ENCODE measurements around the gene NCOA1. TPM values are rescaled to one million over a fixed set of nuclear protein-coding genes. Genes with fewer than 3 reads are reported as not detected.
"Not testable (repeated sequence)": the region's sequence is repeated elsewhere in the genome, so short reads cannot be mapped to it uniquely, and the experiment has no call there.

NCOA1 gene
- total RNA-seq, 2 donors from 2014 or later, result 44.2 to 47.1 TPM

DNA sequence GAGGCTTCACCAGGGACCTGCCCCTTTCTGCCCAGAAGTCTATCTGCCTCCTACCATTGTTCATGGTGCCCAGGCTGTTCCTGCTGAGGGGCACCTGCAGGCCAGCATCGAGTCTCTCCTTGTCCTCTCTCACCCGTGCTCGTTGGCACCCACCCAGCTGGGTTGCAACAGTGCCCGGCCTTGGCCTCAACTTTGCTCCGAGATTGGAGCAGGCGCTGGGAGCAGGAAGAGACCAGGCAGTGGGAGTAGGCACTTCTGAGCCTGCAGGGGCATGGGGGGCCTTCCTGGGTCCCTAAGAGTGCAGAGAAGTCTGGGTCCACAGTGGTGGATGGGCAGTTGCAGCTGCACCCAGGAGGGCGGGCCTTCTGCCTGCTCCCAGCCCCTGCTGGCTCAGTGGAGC lies 75.6 kb downstream of the NCOA1 start:
- no peak overlapping the region for H3K27ac Mint-ChIP-seq
- H3K9me3 ChIP-seq (ENCODE audit: control insufficient read depth, low read length, poor library complexity, severe bottlenecking), result no peaks in the 10 kb centered on the region
- no peak for DNase-seq
- no peak for ATAC-seq
- no peaks in the 10 kb centered on the region for H3K27me3 Mint-ChIP-seq
- H3K36me3 Mint-ChIP-seq (ENCODE audit: low read depth), result peaks cover 2% of the 10 kb centered on the region
- no peak overlapping the region for H3K4me3 Mint-ChIP-seq
- H3K4me1 Mint-ChIP-seq, result peaks cover 32% of the 10 kb centered on the region

DNA sequence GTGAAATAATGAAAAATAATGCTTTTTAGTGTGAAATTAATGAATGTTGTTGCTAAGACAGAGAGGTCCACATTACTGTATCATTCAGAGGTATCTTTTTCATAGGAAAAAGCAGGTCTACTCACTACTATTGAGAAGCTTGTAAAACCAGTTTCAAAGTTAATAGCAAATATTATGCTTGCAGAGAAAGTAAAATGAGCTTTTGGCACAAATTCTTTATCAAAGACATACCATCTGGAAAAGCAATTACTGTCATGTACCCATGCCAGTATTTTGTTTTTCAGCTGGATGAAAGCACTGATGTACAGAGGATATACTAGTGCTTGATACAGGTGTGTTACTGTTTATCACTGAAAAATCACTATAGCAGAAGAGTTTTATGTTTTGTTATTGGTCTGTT lies 77.5 kb downstream of the NCOA1 start:
- H3K4me3 Mint-ChIP-seq, result no peak overlapping the region
- DNase-seq, result no peak

DNA sequence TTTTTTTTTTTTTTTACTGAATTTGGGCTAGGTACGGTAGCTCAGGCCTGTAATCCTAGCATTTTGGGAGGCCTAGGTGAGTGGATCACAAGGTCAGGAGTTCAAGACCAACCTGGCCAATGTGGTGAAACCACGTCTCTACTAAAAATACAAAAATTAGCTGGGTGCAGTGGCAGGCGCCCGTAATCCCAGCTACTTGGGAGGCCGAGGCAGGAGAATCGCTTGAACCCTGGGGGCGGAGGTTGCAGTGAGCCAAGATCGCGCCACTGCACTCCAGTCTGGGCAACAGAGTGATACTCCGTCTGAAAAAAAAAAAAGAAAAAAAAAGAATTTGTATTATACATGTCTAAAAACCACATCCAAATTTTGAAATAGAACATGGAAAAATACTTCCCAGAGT lies 78.5 kb downstream of the NCOA1 start:
- not testable (repeated sequence) for H3K9me3 ChIP-seq (ENCODE audit: control insufficient read depth, low read length, poor library complexity, severe bottlenecking); ATAC-seq; DNase-seq; H3K36me3 Mint-ChIP-seq (ENCODE audit: low read depth); H3K4me3 Mint-ChIP-seq; H3K27me3 Mint-ChIP-seq; H3K27ac Mint-ChIP-seq
- peaks cover 34% of the 10 kb centered on the region for H3K4me1 Mint-ChIP-seq

More for the DNA sequence above, 77.5 kb downstream of the NCOA1 start:
- no peaks in the 10 kb centered on the region for H3K9me3 ChIP-seq (ENCODE audit: control insufficient read depth, low read length, poor library complexity, severe bottlenecking)
- peaks cover 31% of the 10 kb centered on the region for H3K4me1 Mint-ChIP-seq
- no peak for ATAC-seq
- H3K36me3 Mint-ChIP-seq (ENCODE audit: low read depth), result peaks cover 2% of the 10 kb centered on the region
- H3K27me3 Mint-ChIP-seq, result no peaks in the 10 kb centered on the region
- peak overlapping the region; percentile 34 for H3K27ac Mint-ChIP-seq

GRCh38 chr2:24570225-24570624 lies 79.2 kb downstream of the NCOA1 start:
- H3K36me3 Mint-ChIP-seq (ENCODE audit: low read depth), result peaks cover 7% of the 10 kb centered on the region
- DNase-seq, result no peak
- no peaks in the 10 kb centered on the region for H3K27me3 Mint-ChIP-seq
- H3K4me3 Mint-ChIP-seq, result no peak overlapping the region
- ATAC-seq, result no peak
- H3K9me3 ChIP-seq (ENCODE audit: control insufficient read depth, low read length, poor library complexity, severe bottlenecking), result no peaks in the 10 kb centered on the region
- H3K27ac Mint-ChIP-seq, result no peak overlapping the region
- peaks cover 40% of the 10 kb centered on the region for H3K4me1 Mint-ChIP-seq

GRCh38 chr2:24571828-24572442 lies 80.9 kb downstream of the NCOA1 start:
- H3K27me3 Mint-ChIP-seq, result no peaks in the 10 kb centered on the region
- peaks cover 7% of the 10 kb centered on the region for H3K36me3 Mint-ChIP-seq (ENCODE audit: low read depth)
- H3K4me1 Mint-ChIP-seq, result peaks cover 49% of the 10 kb centered on the region
- H3K27ac Mint-ChIP-seq, result no peak overlapping the region
- H3K4me3 Mint-ChIP-seq, result no peak overlapping the region
- ATAC-seq (no peak), DNase-seq (no peak)
- no peaks in the 10 kb centered on the region for H3K9me3 ChIP-seq (ENCODE audit: control insufficient read depth, low read length, poor library complexity, severe bottlenecking)

- Mint-ChIP-seq H3K4me3 (no peak overlapping the region), H3K36me3 (ENCODE audit: low read depth) (peaks cover 9% of the 10 kb centered on the region), H3K27me3 (no peaks in the 10 kb centered on the region), H3K4me1 (peaks cover 54% of the 10 kb centered on the region), H3K27ac (peak overlapping the region; percentile 71)
- DNase-seq, result no peak
- no peak for ATAC-seq
- no peaks in the 10 kb centered on the region for H3K9me3 ChIP-seq (ENCODE audit: control insufficient read depth, low read length, poor library complexity, severe bottlenecking)
These were observed 85.1 kb downstream of the NCOA1 start for GRCh38 chr2:24576146-24576545.

- H3K9me3 ChIP-seq (ENCODE audit: control insufficient read depth, low read length, poor library complexity, severe bottlenecking), result no peaks in the 10 kb centered on the region
- no peak for DNase-seq
- peak overlapping the region; percentile 71 for H3K27ac Mint-ChIP-seq
- H3K4me1 Mint-ChIP-seq, result peaks cover 53% of the 10 kb centered on the region
- ATAC-seq, result no peak
- H3K27me3 Mint-ChIP-seq, result no peaks in the 10 kb centered on the region
- H3K36me3 Mint-ChIP-seq (ENCODE audit: low read depth), result peaks cover 9% of the 10 kb centered on the region
- H3K4me3 Mint-ChIP-seq, result peak overlapping the region; percentile 50
These were observed 85.6 kb downstream of the NCOA1 start for GRCh38 chr2:24576617-24577016.

GRCh38 chr2:24577481-24577880 lies 86.4 kb downstream of the NCOA1 start:
- peaks cover 9% of the 10 kb centered on the region for H3K36me3 Mint-ChIP-seq (ENCODE audit: low read depth)
- H3K9me3 ChIP-seq (ENCODE audit: control insufficient read depth, low read length, poor library complexity, severe bottlenecking), result no peaks in the 10 kb centered on the region
- H3K27ac Mint-ChIP-seq, result peak overlapping the region; percentile 71
- peak overlapping the region; percentile 76 for H3K4me3 Mint-ChIP-seq
- no peaks in the 10 kb centered on the region for H3K27me3 Mint-ChIP-seq
- no peak for ATAC-seq
- peaks cover 52% of the 10 kb centered on the region for H3K4me1 Mint-ChIP-seq
- DNase-seq, result no peak

- DNase-seq (no peak), ATAC-seq (no peak)
- H3K4me3 Mint-ChIP-seq, result no peak overlapping the region
- H3K9me3 ChIP-seq (ENCODE audit: control insufficient read depth, low read length, poor library complexity, severe bottlenecking), result no peaks in the 10 kb centered on the region
- H3K4me1 Mint-ChIP-seq, result peaks cover 46% of the 10 kb centered on the region
- H3K27me3 Mint-ChIP-seq, result no peaks in the 10 kb centered on the region
- peaks cover 7% of the 10 kb centered on the region for H3K36me3 Mint-ChIP-seq (ENCODE audit: low read depth)
- H3K27ac Mint-ChIP-seq, result no peak overlapping the region
These were observed 88.2 kb downstream of the NCOA1 start for GRCh38 chr2:24579053-24579803.

DNA sequence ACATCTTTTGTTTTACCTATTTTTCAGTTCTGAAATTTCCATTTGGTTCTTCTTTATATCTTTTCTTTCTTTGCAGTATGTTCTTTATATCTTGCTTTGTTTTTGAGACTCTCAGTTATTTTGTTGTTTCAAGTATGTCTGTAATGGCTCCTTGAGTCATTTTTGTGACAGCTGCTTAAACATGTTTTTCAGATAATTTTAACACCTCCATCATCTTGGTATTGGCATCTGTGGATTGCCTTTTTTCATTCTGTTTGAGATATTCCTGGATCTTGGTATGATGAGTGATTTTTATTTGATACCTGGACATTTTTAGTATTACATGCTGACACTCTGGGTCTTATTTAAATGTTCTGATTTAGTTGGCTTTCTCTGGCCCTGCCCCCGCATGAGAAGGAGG lies 89.5 kb downstream of the NCOA1 start:
- peaks cover 40% of the 10 kb centered on the region for H3K4me1 Mint-ChIP-seq
- H3K36me3 Mint-ChIP-seq (ENCODE audit: low read depth), result peaks cover 2% of the 10 kb centered on the region

GRCh38 chr2:24581971-24582370 lies 90.9 kb downstream of the NCOA1 start:
- not testable (repeated sequence) for H3K4me3 Mint-ChIP-seq; ATAC-seq; H3K27me3 Mint-ChIP-seq; H3K36me3 Mint-ChIP-seq (ENCODE audit: low read depth); DNase-seq; H3K9me3 ChIP-seq (ENCODE audit: control insufficient read depth, low read length, poor library complexity, severe bottlenecking); H3K27ac Mint-ChIP-seq
- peaks cover 38% of the 10 kb centered on the region for H3K4me1 Mint-ChIP-seq

More for the DNA sequence above, 89.5 kb downstream of the NCOA1 start:
- no peak overlapping the region for H3K4me3 Mint-ChIP-seq
- no peaks in the 10 kb centered on the region for H3K27me3 Mint-ChIP-seq
- peak overlapping the region; percentile 49 for H3K27ac Mint-ChIP-seq
- no peaks in the 10 kb centered on the region for H3K9me3 ChIP-seq (ENCODE audit: control insufficient read depth, low read length, poor library complexity, severe bottlenecking)
- ATAC-seq, result no peak
- no peak for DNase-seq

GRCh38 chr2:24586955-24587354 lies 95.9 kb downstream of the NCOA1 start:
- no peaks in the 10 kb centered on the region for H3K9me3 ChIP-seq (ENCODE audit: control insufficient read depth, low read length, poor library complexity, severe bottlenecking)
- Mint-ChIP-seq H3K27ac (peak overlapping the region; percentile 53), H3K4me3 (no peak overlapping the region), H3K27me3 (no peaks in the 10 kb centered on the region), H3K4me1 (peaks cover 28% of the 10 kb centered on the region), H3K36me3 (ENCODE audit: low read depth) (peaks cover 8% of the 10 kb centered on the region)
- ATAC-seq, result peak; percentile 90
- DNase-seq, result no peak

DNA sequence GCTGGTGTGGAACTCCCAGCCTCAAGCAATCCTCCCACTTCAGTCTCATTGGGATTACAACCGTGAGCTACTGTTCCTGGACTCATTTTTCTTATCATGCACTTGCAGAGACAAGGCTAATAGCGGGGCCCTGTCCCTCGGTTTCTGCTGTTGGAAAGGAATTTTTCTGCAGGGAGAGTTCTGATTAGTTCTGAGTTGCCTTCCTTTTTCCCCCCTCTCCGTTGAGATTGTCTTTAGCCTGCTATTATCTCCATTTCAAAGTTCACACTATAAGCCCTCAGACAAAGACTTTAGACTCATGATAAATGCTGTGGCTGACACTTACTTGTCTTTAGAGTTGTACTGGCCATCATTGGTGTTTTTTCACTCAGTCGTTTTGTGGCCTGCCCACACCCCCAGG lies 97.2 kb downstream of the NCOA1 start:
- ATAC-seq (no peak), DNase-seq (no peak)
- Mint-ChIP-seq H3K36me3 (ENCODE audit: low read depth) (peaks cover 11% of the 10 kb centered on the region), H3K27ac (no peak overlapping the region), H3K4me1 (peaks cover 28% of the 10 kb centered on the region), H3K27me3 (no peaks in the 10 kb centered on the region), H3K4me3 (no peak overlapping the region)
- no peaks in the 10 kb centered on the region for H3K9me3 ChIP-seq (ENCODE audit: control insufficient read depth, low read length, poor library complexity, severe bottlenecking)
